ENCODE data around the gene IQCK. TPM values are rescaled to one million over a fixed set of nuclear protein-coding genes. Genes with fewer than 3 reads are reported as not detected.

The IQCK gene
- total RNA-seq, 6 donors from 2014 or later: 9.3 to 50.3 (median 18.3) TPM

DNA sequence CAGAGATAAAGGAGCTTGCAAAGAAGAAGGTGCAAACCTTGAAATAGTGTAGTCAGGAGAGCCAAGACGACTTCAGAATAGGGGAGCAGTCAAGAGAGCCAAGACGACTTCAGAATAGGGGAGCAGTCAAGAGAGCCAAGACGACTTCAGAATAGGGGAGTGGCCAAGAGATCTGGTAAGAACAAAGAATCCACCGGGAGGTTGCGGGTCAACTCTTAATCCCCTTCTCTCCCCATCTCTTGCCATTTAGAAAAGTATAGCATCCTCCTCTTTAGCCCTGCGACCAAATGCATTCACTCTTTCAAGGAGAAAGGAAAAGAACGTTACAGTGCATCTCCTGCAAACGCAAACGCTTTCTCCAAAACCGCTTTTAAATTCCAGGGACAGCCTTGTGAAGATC, 757 bp upstream of the IQCK start:
- peak overlapping the region; percentile 59 to 100 (median 90) for H3K4me3 ChIP-seq
- DNase-seq (no peak), ATAC-seq (ENCODE audit: low FRiP score in 2 of 2) (no peak)
- no peaks in the 10 kb centered on the region for H3K9me3 ChIP-seq
- H3K36me3 ChIP-seq: peaks cover 0 to 25% (median 11%) of the 10 kb centered on the region in 4 donors
- H3K27ac ChIP-seq: peak overlapping the region; percentile 74 to 86 (median 79)
- no peak for TF ChIP-seq POLR2AphosphoS5 (IDR thresholded peaks at IDR 0.05)
- no peak for TF ChIP-seq POLR2A (IDR thresholded peaks at IDR 0.05)
- TF ChIP-seq, protein P1, sequence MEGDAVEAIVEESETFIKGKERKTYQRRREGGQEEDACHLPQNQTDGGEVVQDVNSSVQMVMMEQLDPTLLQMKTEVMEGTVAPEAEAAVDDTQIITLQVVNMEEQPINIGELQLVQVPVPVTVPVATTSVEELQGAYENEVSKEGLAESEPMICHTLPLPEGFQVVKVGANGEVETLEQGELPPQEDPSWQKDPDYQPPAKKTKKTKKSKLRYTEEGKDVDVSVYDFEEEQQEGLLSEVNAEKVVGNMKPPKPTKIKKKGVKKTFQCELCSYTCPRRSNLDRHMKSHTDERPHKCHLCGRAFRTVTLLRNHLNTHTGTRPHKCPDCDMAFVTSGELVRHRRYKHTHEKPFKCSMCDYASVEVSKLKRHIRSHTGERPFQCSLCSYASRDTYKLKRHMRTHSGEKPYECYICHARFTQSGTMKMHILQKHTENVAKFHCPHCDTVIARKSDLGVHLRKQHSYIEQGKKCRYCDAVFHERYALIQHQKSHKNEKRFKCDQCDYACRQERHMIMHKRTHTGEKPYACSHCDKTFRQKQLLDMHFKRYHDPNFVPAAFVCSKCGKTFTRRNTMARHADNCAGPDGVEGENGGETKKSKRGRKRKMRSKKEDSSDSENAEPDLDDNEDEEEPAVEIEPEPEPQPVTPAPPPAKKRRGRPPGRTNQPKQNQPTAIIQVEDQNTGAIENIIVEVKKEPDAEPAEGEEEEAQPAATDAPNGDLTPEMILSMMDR (IDR thresholded peaks at IDR 0.05): no peak
- no peak for TF ChIP-seq EP300 (IDR thresholded peaks at IDR 0.05)
- WGBS, 2 donors: 0 to 1% methylated on average over 10 of the region's 10 CpGs
- H3K27me3 ChIP-seq: no peaks in the 10 kb centered on the region
- peaks cover 12 to 23% (median 14%) of the 10 kb centered on the region in 4 donors for H3K4me1 ChIP-seq

- DNase-seq (no peak), ATAC-seq (ENCODE audit: low FRiP score in 2 of 2) (no peak)
- TF ChIP-seq, protein P1 (IDR thresholded peaks at IDR 0.05): no peak
- TF ChIP-seq POLR2A (IDR thresholded peaks at IDR 0.05) (no peak), EP300 (IDR thresholded peaks at IDR 0.05) (no peak), POLR2AphosphoS5 (IDR thresholded peaks at IDR 0.05) (no peak)
- Histone ChIP-seq H3K4me3 (peak overlapping the region; percentile 59 to 100 (median 90)), H3K9me3 (no peaks in the 10 kb centered on the region), H3K27me3 (no peaks in the 10 kb centered on the region), H3K4me1 (peaks cover 12 to 23% (median 14%) of the 10 kb centered on the region in 4 donors), H3K36me3 (peaks cover 0 to 12% (median 8%) of the 10 kb centered on the region in 4 donors), H3K27ac (peak overlapping the region; percentile 74 to 86 (median 79))
- WGBS, 2 donors: 1% methylated on average over 21 of the region's 21 CpGs
Observed at GRCh38 chr16:19718624-19718965, 524 bp downstream of the IQCK start.

- 77 to 79% methylated on average over 11 of the region's 11 CpGs for WGBS, 2 donors
- Histone ChIP-seq H3K4me3 (no peak overlapping the region), H3K27me3 (no peaks in the 10 kb centered on the region), H3K36me3 (no peaks in the 10 kb centered on the region), H3K4me1 (peaks cover 5 to 9% (median 7%) of the 10 kb centered on the region in 4 donors), H3K9me3 (no peaks in the 10 kb centered on the region), H3K27ac (no peak overlapping the region)
- no peak for TF ChIP-seq EP300 (IDR thresholded peaks at IDR 0.05)
- no peak for TF ChIP-seq POLR2AphosphoS5 (IDR thresholded peaks at IDR 0.05)
- TF ChIP-seq POLR2A (IDR thresholded peaks at IDR 0.05): no peak
- TF ChIP-seq, protein P1 (IDR thresholded peaks at IDR 0.05): no peak
- DNase-seq (no peak), ATAC-seq (ENCODE audit: low FRiP score in 2 of 2) (no peak)
Observed at GRCh38 chr16:19722269-19722952, 4.3 kb downstream of the IQCK start.

DNA sequence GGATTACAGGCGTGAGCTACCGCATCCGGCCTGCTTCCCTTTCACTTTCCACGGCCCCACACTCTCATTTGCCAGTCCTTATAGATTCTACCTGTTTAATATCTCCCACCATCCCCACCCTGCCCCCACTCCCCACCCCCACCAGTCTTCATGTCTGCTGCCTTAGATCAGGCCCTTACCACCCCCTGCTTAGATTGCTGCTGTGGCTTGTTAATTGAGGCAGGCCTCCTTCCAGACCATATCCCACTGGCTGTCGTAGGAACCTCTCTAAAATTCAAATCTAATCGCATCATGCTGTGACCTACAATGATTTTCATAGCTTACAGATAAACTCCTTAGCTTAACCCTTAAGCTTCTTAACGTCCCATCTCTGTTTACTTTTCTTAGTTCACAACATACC, 4.9 kb downstream of the IQCK start:
- no peak for DNase-seq
- Histone ChIP-seq H3K4me3 (no peak overlapping the region), H3K27ac (no peak overlapping the region), H3K27me3 (no peaks in the 10 kb centered on the region), H3K36me3 (no peaks in the 10 kb centered on the region), H3K4me1 (peaks cover 5 to 9% (median 7%) of the 10 kb centered on the region in 4 donors), H3K9me3 (no peaks in the 10 kb centered on the region)
- ATAC-seq (ENCODE audit: low FRiP score in 2 of 2): no peak
- 89 to 92% methylated on average over 7 of the region's 7 CpGs for WGBS, 2 donors
- TF ChIP-seq POLR2A (IDR thresholded peaks at IDR 0.05): no peak
- TF ChIP-seq EP300 (IDR thresholded peaks at IDR 0.05): no peak
- TF ChIP-seq, protein P1 (IDR thresholded peaks at IDR 0.05): no peak
- TF ChIP-seq POLR2AphosphoS5 (IDR thresholded peaks at IDR 0.05): no peak

DNA sequence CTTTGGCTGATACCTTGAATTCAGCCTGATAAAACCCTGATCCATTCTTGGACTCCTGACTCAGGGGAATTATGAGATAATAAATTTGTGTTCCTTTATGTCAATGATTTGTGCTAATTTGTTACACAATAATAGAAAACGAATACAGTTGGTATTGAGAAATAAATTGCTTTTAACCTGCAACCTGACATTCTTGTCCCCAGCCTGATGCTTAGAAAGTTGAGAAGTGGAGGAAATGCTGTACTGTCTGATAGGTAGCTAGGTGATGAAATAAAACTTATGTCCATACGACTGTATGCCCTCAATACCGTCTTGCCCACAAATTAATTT, 10.5 kb downstream of the IQCK start:
- ATAC-seq (ENCODE audit: low FRiP score in 2 of 2) (no peak), DNase-seq (no peak)
- Histone ChIP-seq H3K4me1 (no peaks in the 10 kb centered on the region), H3K9me3 (no peaks in the 10 kb centered on the region), H3K4me3 (no peak overlapping the region), H3K27me3 (no peaks in the 10 kb centered on the region), H3K27ac (no peak overlapping the region), H3K36me3 (peaks cover 0 to 5% (median 0%) of the 10 kb centered on the region in 4 donors)
- 80 to 84% methylated on average over 3 of the region's 3 CpGs for WGBS, 2 donors
- TF ChIP-seq, protein P1 (IDR thresholded peaks at IDR 0.05): no peak
- TF ChIP-seq POLR2AphosphoS5 (IDR thresholded peaks at IDR 0.05): no peak
- TF ChIP-seq POLR2A (IDR thresholded peaks at IDR 0.05): no peak
- TF ChIP-seq EP300 (IDR thresholded peaks at IDR 0.05): no peak

Data from upper lobe of left lung (tissue), 6 donors.